ENCODE measurements around the gene PRKG1. TPM values are rescaled to one million over a fixed set of nuclear protein-coding genes. Genes with fewer than 3 reads are reported as not detected.

The PRKG1 gene
- total RNA-seq, 2 donors from 2014 or later = 1.3 to 2.7 TPM

DNA sequence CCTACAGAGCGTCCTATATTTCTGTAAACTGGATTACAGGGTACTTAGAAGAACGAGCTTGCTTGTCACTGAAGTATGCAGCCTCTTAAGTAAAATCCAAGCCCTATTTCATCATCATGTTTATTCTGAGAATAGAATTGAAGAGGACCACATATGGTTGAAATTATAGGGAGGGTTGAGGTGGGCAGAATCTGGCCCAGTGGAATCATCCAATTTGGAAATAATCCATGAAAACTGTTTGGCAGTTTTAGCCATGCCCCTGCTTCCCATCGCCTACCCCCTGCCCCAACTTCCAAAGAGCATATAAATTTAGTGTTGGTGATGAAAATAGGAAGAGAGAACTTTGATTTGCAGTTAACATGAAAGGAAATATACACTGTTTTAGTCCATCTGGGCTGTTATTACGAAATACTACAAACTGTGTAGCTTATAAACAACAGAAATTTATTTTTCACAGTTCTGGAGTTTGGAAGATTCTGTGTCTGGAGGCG lies 150.4 kb downstream of the PRKG1 start:
- DNase-seq = no peak
- Histone ChIP-seq H3K27ac (ENCODE audit: low read depth, low read length) (no peak overlapping the region), H3K27me3 (ENCODE audit: control insufficient read depth, insufficient read depth, low read length, poor library complexity, severe bottlenecking) (no peaks in the 10 kb centered on the region), H3K9me3 (ENCODE audit: control insufficient read depth, low read length) (no peaks in the 10 kb centered on the region), H3K9ac (ENCODE audit: extremely low read depth, low read length, poor library complexity, severe bottlenecking) (no peak overlapping the region), H3K36me3 (ENCODE audit: control insufficient read depth, insufficient read depth, low read length) (no peaks in the 10 kb centered on the region), H3K4me3 (ENCODE audit: low read length) (no peak overlapping the region), H3K4me1 (ENCODE audit: control insufficient read depth, insufficient read depth, low read length) (no peaks in the 10 kb centered on the region)
- Mint-ChIP-seq H3K9me3 (no peaks in the 10 kb centered on the region), H3K4me1 (peaks cover 4% of the 10 kb centered on the region), H3K27me3 (ENCODE audit: insufficient read depth) (no peaks in the 10 kb centered on the region), H3K36me3 (ENCODE audit: low read depth) (no peaks in the 10 kb centered on the region), H3K27ac (no peak overlapping the region), H3K4me3 (no peak overlapping the region)
- WGBS, 2 experiments (ENCODE audit: insufficient coverage in 1 of 2, insufficient read length in 1 of 2) = 83 to 100% methylated on average over 2 to 5 of the region's 5 CpGs
- TF ChIP-seq CTCF (conservative IDR thresholded peaks at IDR 0.05) = no peak

- Mint-ChIP-seq H3K36me3 (ENCODE audit: low read depth) (no peaks in the 10 kb centered on the region), H3K4me1 (peaks cover 4% of the 10 kb centered on the region), H3K27me3 (ENCODE audit: insufficient read depth) (no peaks in the 10 kb centered on the region), H3K27ac (no peak overlapping the region), H3K4me3 (no peak overlapping the region), H3K9me3 (no peaks in the 10 kb centered on the region)
- H3K4me1 ChIP-seq (ENCODE audit: control insufficient read depth, insufficient read depth, low read length) = no peaks in the 10 kb centered on the region
- H3K27ac ChIP-seq (ENCODE audit: low read depth, low read length) = no peak overlapping the region
- no peak for TF ChIP-seq CTCF (conservative IDR thresholded peaks at IDR 0.05)
- no peak for DNase-seq
- no peaks in the 10 kb centered on the region for H3K27me3 ChIP-seq (ENCODE audit: control insufficient read depth, insufficient read depth, low read length, poor library complexity, severe bottlenecking)
- H3K4me3 ChIP-seq (ENCODE audit: low read length) = no peak overlapping the region
- WGBS, 2 experiments (ENCODE audit: insufficient coverage in 1 of 2, insufficient read length in 1 of 2) = 91 to 93% methylated on average over 3 to 4 of the region's 4 CpGs
- no peak overlapping the region for H3K9ac ChIP-seq (ENCODE audit: extremely low read depth, low read length, poor library complexity, severe bottlenecking)
- no peaks in the 10 kb centered on the region for H3K9me3 ChIP-seq (ENCODE audit: control insufficient read depth, low read length)
- no peaks in the 10 kb centered on the region for H3K36me3 ChIP-seq (ENCODE audit: control insufficient read depth, insufficient read depth, low read length)
Observed at GRCh38 chr10:51227897-51228713, 153.8 kb downstream of the PRKG1 start.

DNA sequence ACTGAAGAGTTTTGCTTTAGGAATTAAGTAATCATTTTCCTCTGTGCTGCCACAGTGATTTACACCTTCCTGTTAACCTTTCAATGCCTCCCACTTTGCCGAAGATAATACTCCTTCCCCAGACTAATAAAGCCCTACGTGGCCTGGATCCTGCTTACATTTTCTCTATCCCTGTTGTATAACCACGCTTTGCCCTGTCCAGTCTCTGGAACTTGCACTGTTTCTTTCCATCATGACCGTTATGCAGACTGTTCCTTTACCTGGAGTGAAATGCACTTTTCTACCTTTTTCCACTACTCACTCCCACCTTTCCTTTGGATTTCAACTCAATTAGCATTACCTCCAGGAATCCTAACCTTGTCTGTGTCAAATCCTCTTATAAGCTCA lies 154.4 kb downstream of the PRKG1 start:
- Histone ChIP-seq H3K4me1 (ENCODE audit: control insufficient read depth, insufficient read depth, low read length) (no peaks in the 10 kb centered on the region), H3K27me3 (ENCODE audit: control insufficient read depth, insufficient read depth, low read length, poor library complexity, severe bottlenecking) (no peaks in the 10 kb centered on the region), H3K4me3 (ENCODE audit: low read length) (no peak overlapping the region), H3K36me3 (ENCODE audit: control insufficient read depth, insufficient read depth, low read length) (no peaks in the 10 kb centered on the region), H3K9ac (ENCODE audit: extremely low read depth, low read length, poor library complexity, severe bottlenecking) (no peak overlapping the region), H3K9me3 (ENCODE audit: control insufficient read depth, low read length) (no peaks in the 10 kb centered on the region), H3K27ac (ENCODE audit: low read depth, low read length) (no peak overlapping the region)
- WGBS, 2 experiments (ENCODE audit: insufficient coverage in 1 of 2, insufficient read length in 1 of 2) = 90 to 98% methylated on average over 4 of the region's 4 CpGs
- Mint-ChIP-seq H3K36me3 (ENCODE audit: low read depth) (no peaks in the 10 kb centered on the region), H3K27ac (no peak overlapping the region), H3K4me3 (no peak overlapping the region), H3K4me1 (peaks cover 4% of the 10 kb centered on the region), H3K27me3 (ENCODE audit: insufficient read depth) (no peaks in the 10 kb centered on the region), H3K9me3 (no peaks in the 10 kb centered on the region)
- DNase-seq = no peak
- TF ChIP-seq CTCF (conservative IDR thresholded peaks at IDR 0.05) = no peak
